Measurements from ENCODE around the gene SLC39A11.
"Not testable (repeated sequence)": the region's sequence is repeated elsewhere in the genome, so short reads cannot be mapped to it uniquely, and the experiment has no call there.

Gene SLC39A11

DNA sequence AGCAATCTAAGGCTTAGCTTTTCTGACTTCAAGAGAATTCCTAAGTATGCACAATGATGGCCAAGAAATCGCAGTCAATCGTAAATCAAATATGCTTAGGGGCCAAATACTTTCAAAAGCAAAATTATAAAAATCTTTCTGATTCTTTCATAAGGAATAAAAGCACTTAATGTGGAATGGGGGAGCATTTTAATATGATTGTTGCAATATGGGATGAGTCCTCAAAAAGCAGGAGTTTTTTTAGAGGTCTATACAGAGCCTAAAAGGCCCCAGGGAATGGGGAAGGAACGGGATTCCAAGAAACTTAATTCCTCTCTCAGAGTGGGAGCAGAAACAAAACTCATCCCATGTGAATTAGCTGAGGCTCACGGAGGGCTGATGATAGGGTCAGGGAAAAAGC lies 14.7 kb upstream of the SLC39A11 start:
- no peak for DNase-seq (ENCODE audit: low read depth)

DNA sequence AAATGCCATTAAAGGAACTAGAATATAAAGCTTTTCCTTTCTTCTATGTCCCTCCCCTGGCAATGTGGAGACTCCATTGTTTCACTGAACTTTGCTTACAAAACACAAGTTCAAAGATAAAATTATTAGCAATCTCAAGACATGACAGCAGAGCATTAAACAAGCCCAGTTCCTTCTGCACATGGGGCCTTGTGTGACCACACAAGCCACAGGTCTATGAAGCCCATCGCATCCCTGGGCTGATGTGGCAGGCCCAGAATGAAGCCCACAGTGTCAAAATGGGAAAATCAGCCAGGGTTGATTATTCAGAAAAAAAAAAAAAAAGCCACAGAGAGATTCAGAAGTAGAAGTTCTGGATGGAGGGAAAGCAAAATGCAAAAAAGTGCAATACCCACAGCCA lies 12.9 kb upstream of the SLC39A11 start:
- no peak for DNase-seq (ENCODE audit: low read depth)

DNA sequence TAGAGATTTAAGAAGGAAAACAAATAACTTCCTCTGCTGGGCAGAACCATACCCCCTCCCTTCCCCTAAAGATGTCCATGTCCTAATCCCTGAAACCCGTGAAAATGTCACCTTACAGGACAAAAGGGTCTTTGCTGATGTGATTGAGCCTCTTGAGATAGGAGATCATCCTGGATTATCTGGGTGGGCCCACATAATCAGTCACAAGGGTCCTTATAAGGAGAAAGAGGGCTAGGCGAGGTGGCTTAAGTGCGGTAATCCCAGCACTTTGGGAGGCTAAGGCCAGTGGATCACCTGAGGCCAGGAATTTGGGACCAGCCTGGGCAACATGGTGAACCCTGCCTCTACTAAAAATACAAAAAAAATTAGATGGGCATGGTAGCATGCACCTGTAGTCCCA lies 12.0 kb upstream of the SLC39A11 start:
- no peak for DNase-seq (ENCODE audit: low read depth)

DNA sequence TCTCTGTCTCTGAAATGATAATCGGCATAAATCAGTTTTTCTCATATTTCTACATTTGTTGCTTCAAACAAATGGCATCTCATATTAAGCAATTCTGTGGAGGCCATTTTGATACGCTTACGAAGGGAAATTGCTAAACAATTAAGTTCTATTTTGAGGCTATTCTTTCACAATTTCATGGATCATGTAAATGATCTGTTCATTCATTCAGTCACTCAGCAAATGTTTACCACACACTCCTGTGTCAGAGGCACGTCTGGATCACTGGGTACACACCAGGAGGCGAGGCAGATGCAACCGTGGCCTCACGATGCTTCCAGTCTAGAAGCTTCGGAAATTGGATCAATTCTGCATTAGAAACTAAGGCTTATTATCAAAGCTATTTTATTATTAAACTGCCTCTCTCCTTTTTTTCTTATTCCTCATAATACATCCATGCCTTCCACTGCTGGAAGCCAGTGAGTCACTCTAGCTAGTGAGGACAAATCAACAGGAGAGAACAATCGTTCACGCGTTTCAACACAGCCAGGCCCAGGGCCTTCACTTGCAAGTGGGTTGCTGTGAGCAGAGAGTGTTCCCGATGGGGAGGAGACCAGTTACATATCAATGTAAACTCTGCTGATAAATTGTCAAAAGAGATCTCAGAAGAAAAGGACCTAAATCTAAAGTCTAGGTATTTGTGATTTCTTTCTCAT lies 11.3 kb upstream of the SLC39A11 start:
- DNase-seq (ENCODE audit: low read depth): peak; percentile 50

DNA sequence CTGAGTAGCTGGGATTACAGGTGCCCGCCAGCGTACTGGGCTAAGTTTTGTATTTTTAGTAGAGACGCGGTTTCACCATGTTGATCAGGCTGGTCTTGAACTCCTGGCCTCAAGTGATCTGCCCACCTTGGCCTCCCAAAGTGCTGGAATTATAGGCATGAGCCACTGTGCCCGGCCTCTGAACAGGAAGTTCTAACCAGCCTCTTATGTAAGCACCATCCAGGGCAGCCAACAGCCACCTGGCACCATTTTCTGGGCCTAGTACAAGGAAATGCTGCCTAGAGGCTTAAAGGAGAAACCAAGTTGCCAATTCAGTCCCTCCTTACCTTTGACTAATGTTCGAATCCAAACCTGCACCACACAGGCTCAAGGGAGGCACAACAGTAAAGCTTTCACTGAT lies 8.5 kb upstream of the SLC39A11 start:
- no peak for DNase-seq (ENCODE audit: low read depth)

DNA sequence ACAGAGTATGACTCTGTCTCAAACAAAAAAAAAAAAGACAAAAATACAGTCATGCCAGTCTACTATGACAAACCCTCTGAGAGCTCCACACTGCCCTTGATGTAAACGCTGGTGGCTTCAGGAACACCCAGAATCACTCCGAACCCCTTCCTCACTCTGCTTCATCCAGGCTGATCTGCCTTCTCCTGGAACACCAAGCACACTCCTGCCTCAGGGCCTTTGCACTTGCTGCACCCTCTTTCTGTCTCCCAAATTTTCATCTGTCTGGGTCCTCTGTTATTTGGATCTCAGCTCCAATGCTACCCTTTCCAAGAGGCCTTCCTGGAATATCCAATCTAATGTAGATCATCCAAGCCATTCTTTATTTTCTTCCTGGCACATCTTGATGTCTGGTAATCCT lies 7.9 kb upstream of the SLC39A11 start:
- no peak for DNase-seq (ENCODE audit: low read depth)

DNA sequence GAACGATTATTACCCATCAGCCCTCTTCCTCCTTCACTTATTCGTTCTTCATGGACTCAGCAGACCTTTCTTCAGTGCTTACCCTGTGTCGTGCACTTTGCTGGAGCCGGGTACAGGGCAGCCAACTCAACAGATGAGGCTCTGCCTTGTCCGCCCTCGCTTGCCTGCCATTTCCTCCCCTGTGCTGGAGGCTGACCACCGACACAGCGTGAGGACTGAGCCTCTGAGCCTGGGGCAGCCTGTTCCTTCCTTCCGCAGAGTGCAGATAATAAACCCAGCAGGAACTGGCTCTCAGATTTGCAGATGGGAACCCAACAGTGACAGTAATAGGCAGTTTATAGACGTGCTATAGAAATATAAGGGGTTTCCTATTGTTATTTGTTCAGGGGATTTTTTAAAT lies 7.0 kb upstream of the SLC39A11 start:
- no peak for DNase-seq (ENCODE audit: low read depth)

DNA sequence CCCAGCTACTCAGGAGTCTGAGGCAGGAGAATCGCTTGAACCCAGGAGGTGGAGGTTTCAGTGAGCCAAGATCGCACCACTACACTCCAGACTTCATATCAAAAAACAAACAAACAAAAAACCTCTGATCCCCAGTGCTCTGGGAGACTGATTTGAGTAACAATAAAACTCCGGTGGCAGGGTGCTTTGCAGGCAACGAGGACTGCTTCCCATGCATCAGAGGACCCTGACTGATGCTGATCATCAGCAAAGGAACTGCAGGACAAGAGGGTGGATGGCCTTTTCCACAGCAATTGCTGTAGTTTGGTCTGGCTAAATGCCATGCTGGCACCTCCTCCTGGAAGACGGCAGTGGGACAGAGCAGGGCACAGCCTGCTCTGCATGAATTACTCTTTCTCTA lies 6.4 kb upstream of the SLC39A11 start:
- no peak for DNase-seq (ENCODE audit: low read depth)

DNA sequence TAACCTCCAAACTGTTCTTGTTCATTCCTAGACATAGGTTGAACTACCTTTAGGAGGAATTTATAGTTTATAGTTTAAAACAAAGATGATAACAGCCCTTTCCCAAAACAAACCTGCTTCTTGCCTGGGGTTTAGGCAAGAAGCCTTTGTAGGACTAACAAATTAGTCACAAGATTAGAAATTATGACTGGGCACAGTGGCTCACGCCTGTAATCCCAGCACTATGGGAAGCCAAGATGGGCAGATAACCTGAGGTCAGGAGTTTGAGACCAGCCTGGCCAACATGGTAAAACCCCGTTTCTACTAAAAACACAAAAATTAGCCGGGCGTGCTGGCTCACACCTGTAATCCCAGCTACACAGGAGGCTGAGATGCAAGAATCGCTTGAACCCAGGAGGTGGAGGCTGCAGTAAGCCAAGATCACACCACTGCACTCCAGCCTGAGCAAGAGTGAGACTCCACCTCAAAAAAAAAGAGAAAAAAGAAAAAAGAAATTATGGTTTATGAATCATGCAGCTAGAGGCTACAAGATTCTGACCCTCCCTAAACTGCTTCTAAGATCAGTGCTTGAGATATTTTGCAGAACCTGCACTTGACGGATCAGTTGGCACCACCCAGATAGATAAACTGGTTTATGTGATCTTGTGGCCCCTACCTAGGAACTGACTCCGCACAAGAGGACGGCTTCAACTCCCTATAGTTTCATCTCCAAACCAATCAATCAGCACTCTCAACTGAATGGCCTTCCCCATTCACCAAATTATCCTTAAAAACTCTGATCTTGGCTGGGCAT lies 5.7 kb upstream of the SLC39A11 start:
- DNase-seq (ENCODE audit: low read depth): not testable (repeated sequence)

DNA sequence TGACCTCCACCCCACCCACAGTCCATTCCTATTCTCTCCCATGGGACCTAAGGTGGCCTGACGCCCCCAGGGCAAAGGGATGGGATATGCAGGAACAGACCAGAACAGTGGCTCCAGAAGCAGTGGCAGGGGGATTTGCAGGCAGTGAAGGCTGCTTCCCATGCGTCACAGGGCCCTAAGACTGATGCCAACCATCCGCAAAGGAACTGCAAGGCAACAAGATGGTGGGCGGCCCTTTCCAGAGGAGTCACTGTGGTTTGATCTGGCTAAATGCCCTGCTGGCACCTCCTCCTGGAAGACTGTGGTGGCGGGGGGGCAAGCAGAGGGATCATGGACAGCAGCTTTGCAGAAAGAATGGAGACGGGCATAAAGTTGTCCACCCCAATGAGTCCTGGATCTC lies 4.4 kb upstream of the SLC39A11 start:
- DNase-seq (ENCODE audit: low read depth): peak; percentile 73

DNA sequence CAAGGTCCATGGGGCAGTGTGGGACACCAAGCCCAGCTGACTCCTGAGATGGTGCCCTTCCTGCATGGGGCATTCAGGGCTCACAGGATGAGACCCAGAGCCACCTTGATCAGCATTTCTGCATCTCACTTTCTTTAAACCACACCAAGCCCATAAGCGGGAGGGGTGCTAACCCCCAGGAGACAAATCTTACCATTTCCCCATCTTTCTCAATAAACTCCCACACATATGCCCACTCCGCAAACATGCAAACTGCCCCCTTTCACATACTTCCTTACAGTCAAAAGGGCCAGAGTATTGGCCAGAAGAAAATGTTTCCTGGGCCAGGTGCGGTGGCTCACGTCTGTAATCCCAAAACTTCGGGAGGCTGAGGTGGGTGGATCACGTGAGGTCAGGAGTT lies 3.7 kb upstream of the SLC39A11 start:
- no peak for DNase-seq (ENCODE audit: low read depth)

DNA sequence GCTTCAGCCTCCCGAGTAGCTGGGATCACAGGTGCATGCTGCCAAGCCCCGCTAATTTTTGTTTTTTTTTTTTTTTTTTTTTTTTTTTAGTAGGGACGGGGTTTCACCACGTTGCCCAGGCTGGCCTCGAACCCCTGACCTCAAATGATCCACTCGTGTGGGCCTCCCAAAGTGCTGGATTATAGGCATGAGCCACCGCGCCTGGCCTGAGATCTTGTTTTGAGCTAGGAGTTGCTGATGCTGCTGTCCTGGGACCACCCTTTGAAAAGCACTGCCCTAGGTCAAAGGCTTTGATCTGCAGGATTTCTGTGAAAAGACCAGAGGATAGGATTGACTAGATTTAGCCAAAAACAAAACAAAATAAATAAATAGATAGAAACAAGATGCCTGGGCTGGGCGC lies 798 bp upstream of the SLC39A11 start:
- DNase-seq (ENCODE audit: low read depth): no peak

DNA sequence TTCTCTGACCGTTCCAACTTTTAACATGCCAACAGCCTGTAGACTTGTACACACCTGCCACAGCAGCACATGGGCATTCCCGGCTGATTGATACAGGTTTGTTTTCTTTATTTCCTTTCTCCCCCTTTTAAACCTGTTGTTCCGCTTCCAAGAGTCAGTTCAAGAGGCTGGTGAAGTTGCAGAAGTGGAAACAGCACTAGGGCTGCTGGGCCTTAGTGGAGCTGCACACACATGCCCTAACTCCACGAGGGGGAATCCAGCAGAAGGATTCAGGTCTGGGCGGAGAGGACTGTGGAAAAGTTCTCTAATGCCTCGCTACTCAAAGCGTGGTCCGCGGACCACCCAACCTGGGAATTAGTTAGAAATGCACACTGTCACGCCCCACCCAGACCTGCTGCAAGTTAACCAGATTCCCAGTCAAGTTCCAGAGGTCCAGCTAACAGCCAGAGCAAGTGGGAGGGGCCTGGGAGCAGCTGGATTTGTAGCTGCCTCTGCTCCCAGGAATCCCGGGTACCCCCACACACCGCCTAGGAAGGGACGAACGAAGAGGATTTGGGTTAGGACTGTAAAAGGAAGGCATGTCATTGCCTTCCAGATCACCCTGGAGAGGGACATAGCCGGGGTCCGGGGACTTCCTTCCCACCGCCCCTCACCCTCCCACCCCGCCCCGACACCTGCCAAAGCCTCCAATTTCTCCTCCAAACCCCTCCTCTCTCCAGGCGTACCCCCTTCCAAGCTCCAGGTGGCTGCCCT lies 542 bp downstream of the SLC39A11 start:
- DNase-seq (ENCODE audit: low read depth): no peak

DNA sequence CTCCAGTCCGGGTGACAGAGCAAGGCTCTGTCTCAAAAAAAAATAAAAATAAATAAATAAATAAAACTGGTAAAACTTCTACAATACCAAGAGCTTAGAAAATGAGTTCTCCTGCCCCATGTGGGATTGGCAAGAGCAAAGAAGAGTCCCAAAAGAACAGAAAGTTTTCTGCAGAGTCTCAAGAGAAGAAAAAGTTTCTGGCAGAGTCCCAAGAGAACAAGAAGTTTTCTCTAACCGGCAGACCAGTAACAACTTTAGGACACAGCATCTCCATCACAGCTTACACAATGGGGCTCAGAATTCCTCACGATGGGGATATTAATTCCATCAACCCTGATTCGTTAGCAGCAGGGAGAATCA lies 1.1 kb downstream of the SLC39A11 start:
- no peak for DNase-seq (ENCODE audit: low read depth)

DNA sequence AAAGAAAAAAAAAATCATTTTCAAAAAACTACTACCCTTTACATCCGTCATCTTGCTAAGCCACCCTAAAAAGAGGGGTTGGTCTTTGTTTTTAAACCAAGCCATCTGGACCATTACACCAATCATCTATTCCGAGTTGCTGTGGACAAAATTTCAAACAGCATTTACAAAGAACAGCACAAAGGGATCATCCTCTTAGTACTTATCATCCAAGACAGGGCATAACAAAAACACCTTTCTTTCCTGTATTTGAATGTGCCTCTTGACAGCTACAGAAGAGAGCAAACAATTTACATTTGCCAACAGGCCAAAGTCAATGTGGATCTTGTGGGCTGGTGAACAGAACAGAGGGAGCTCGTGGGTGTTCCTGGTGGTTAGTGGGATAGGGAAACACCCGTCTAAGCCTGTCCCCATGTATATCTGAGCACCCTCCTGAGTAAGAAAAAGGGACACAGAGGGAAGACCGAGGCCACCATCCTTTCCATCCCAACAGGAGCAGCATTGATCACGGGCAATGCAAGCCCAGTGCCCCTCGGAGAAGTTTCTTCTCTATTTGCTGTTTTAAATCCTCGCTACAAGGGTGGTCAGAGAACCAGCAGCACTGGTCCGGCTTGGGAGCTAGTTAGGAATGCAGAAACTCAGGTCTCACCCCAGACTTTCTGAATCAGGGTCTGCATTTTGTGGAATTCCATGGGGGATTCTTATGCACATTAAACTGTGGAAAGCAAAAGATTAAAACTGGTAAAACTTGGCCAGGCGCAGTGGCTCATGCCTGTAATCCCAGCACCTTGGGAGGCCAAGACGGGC lies 1.9 kb downstream of the SLC39A11 start:
- DNase-seq (ENCODE audit: low read depth): no peak

DNA sequence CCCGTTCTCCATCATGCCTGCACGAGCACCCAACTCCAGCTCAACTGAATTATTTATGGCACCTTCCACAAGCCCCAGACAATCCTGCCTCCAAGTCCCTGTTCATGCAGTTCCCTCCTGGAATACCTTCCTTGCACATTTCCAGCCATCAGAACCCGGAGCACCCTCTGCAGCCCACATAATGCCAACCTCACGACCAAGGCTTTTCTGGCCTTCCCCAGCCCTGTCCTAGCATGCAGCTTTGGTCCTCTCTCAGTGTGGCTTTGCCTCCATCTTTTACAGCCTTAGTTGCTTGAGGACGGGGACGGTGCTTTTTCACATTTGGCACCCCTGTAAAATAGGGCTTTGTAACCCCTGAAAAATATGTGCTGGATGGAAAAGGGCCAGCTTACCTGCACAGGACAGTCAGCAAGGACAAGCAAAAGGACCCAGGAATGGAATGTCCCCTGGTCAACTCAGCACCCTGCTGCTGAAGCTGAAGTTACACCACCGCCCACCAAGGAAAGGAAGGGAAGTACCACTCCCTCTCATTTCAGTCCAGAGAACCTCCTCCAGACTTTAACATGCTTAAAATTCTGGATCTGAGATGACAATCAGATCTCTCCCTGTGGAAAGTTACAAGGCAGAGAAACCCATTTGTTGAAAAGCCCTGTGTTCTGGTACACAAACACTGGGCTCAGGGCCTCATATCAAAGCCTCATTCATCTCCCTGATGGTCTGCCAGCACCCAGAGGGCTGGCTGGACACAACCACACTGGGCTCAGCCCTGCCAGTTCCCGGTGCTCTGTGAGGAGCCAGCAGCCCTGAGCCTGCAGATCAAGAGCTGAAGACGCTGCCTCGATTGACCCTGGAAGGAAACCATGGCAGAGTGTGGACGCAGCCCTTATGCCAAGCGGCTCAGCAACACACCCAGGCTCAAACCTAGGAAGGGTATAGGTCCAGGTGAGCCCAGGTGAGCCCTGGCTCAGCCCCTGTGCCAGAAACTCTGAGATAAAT lies 2.9 kb downstream of the SLC39A11 start:
- no peak for DNase-seq (ENCODE audit: low read depth)

DNA sequence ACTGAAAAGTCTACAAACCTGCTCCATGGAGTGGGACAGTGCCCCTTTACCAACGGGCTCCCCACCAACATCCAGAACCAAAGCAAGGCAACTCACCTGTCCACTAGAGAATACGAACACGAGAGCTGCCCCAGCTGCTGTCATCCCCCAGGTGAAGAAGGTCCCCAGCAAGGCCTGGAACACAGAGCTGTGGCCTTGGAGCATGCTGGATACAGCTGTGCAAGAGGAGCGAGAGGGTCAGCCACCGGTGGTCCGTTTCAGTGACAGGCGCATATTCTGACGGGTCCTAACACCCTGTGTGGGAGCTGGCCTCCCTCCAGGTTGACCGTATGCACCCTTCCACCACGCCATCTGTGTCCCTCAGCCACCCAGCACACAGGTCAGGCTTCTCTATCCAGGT lies 3.9 kb downstream of the SLC39A11 start:
- no peak for DNase-seq (ENCODE audit: low read depth)

DNA sequence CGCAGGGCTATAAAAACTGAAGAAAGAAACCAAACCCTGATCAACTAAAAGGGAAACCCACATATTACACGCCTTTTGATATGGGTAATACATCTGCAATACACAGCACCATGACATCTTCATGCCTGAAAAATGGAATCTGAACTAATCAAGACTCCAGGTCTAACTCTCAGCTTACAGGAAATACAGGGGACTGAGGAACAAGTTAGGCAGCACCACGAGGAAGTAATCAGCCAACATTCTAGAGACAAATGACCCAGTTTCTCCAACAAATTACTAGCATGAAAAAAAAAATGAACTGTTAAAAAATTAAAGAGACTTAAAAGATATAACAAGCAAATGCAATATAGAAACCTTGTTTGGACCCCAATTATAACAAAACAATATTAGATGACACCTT lies 9.1 kb downstream of the SLC39A11 start:
- DNase-seq (ENCODE audit: low read depth): no peak

DNA sequence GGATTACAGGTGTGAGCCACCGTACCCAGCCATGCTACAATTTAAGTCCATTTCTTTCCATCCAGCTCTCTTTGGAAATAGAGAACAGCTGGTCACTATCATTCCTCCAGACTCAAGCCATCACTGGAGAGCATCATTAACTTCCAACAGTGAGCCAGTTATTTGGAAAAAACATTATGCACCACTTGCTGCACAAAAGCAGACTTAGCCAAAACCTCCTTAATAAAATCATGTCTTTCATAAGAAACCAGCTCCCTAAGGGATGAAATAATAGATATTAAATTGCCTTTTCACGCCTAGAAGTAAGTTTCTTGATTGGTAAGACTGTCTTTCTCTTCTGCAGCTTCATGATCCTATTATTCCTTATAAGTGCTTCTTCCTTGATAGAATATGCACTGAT lies 17.9 kb downstream of the SLC39A11 start:
- DNase-seq (ENCODE audit: low read depth): no peak

DNA sequence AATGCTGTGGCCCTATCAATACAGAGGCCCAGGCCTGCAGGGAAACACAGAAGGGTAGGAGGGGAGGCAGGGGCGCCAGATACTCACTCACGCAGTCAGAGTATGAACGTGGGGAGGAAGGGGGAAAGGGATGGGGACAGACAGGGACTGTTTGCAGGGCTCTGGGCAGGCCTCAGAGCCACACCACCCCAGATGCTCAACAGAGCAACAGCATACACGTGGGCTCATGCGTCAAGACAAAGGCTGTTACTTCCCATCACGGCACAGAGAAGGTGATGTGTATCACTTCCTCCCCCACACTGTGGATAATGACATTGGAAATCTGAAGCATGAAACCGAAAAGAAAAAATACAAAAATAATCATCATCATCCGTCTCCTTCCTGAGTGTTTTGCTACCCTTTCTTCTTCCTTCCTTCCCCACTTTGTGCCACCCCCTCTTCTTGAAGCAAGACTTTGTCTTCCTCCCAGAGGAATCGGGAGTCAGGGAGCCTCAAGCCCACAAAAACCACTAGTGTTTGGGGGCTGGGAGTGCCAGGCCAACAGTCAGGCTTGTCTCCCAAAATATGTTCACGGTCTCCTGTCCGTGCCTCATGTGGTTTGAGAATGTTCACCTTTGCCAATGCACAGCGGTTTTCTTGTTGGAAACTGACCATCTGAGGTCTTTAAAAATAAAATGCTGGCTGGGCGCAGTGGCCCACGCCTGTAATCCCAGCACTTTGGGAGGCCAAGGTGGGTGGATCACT lies 20.1 kb downstream of the SLC39A11 start:
- no peak for DNase-seq (ENCODE audit: low read depth)
